HepG2 (cell line): ENCODE results near the gene CD72. TPM values are rescaled to one million over a fixed set of nuclear protein-coding genes. Genes with fewer than 3 reads are reported as not detected.

Experiments used
- CENPT ChIP-seq: sonication (generic); formaldehyde crosslinking; IDR thresholded peaks from 2 replicates; pipeline ENCODE4 v1.8.0; 2022; ENCODE audit warnings: low read depth, mild to moderate bottlenecking, moderate library complexity, missing genetic modification reagents
- ETV6 ChIP-seq: sonication (generic); formaldehyde crosslinking; conservative IDR thresholded peaks from 2 replicates; pipeline ENCODE4 v1.4.0; 2020; ENCODE audit warnings: missing genetic modification reagents
- FOSL2 ChIP-seq: sonication (generic); formaldehyde crosslinking; IDR thresholded peaks from 2 replicates; pipeline ENCODE4 v1.4.0; 2020; ENCODE audit warnings: missing genetic modification reagents
- FOXK2 ChIP-seq: fragments of 450-650 bp; IDR thresholded peaks from 2 replicates; pipeline ENCODE4 v1.6.1; 2016
- HDAC6 ChIP-seq: fragments of 200-600 bp; sonication (generic); IDR thresholded peaks from 2 replicates; pipeline ENCODE4 v1.7.0; 2017; ENCODE audit warnings: mild to moderate bottlenecking, antibody characterized with exemption, low read length, low read depth
- KDM3A ChIP-seq: IDR thresholded peaks from 2 replicates; pipeline ENCODE4 v1.6.1; 2018; ENCODE audit warnings: low read depth, missing compliant biosample characterization
- NCOA2 ChIP-seq: sonication (generic); formaldehyde crosslinking; IDR thresholded peaks from 2 replicates; pipeline ENCODE4 v1.8.0; 2022; ENCODE audit warnings: inconsistent platforms
- RBM22 ChIP-seq: fragments of 200-400 bp; formaldehyde crosslinking; optimal IDR thresholded peaks from 2 replicates; pipeline ENCODE3; 2017; ENCODE audit warnings: mild to moderate bottlenecking, low read length, moderate library complexity
- RXRA ChIP-seq: sonication (generic); formaldehyde crosslinking; IDR thresholded peaks from 2 replicates; pipeline ENCODE4 v1.5.1; 2020; ENCODE audit warnings: missing genetic modification reagents
- TCF7 ChIP-seq: sonication (generic); IDR thresholded peaks from 2 replicates; pipeline ENCODE4 v1.6.1; 2016; ENCODE audit warnings: antibody characterized with exemption, low read depth
- TEAD3 ChIP-seq: optimal IDR thresholded peaks from 2 replicates; pipeline ENCODE3; 2016; ENCODE audit warnings: borderline replicate concordance
- ZNF225 ChIP-seq: sonication (generic); formaldehyde crosslinking; IDR thresholded peaks from 2 replicates; pipeline ENCODE4 v1.4.0; 2020; ENCODE audit warnings: mild to moderate bottlenecking, missing genetic modification reagents
- ZNF768 ChIP-seq: sonication (generic); formaldehyde crosslinking; IDR thresholded peaks from 2 replicates; pipeline ENCODE4 v1.4.0; 2020; ENCODE audit warnings: missing genetic modification reagents
- ZNF775 ChIP-seq: sonication (generic); formaldehyde crosslinking; IDR thresholded peaks from 2 replicates; pipeline ENCODE4 v1.4.0; 2020; ENCODE audit warnings: missing genetic modification reagents, mild to moderate bottlenecking, moderate library complexity, borderline replicate concordance
- ZNF788 ChIP-seq: sonication (generic); formaldehyde crosslinking; IDR thresholded peaks from 2 replicates; pipeline ENCODE4 v1.5.0; 2020; ENCODE audit warnings: mild to moderate bottlenecking, missing genetic modification reagents, borderline replicate concordance
- polyA plus RNA-seq, 8 experiments: library from polyadenylated mRNA; depleted of rRNA in 3 of 8; stranded (reverse) in 7 of 8; unstranded in 1 of 8; fragments of >200 nt; fragmentation: Illumina TruSeq in 4 of 8; extraction: Trizol in 4 of 8; gene quantifications; 2 replicates each; pipeline versions ENCODE4 v1.2.1 to v1.2.3, GENCODE V29; 2011 to 2016; ENCODE audit warnings: low read depth in 4 of 8, missing spikeins in 1 of 8, mixed read lengths in 1 of 8; ENCODE audit not compliant: insufficient read depth in 1 of 8
- total RNA-seq, 5 experiments: library from RNA; depleted of rRNA; stranded (reverse); fragments of >200 nt; fragmentation: Illumina TruSeq; extraction: Trizol; gene quantifications; 2 replicates each; pipeline ENCODE4 v1.2.3, GENCODE V29; 2016; ENCODE audit warnings: low read depth in 1 of 5
- TF ChIP-seq, protein P1 (sequence below): sonication (generic); formaldehyde crosslinking; IDR thresholded peaks from 2 replicates; pipeline ENCODE4 v1.4.0; 2020; ENCODE audit warnings: missing genetic modification reagents
- TF ChIP-seq, protein P2 (sequence below): sonication (generic); formaldehyde crosslinking; IDR thresholded peaks from 2 replicates; pipeline ENCODE4 v1.4.0; 2020; ENCODE audit warnings: mild to moderate bottlenecking, missing genetic modification reagents
- TF ChIP-seq, protein P3 (sequence below): IDR thresholded peaks from 2 replicates; pipeline ENCODE4 v1.6.1; 2012; ENCODE audit warnings: low read length, improper control_type of control experiment
- TF ChIP-seq, protein P4 (sequence below): sonication (generic); formaldehyde crosslinking; IDR thresholded peaks from 2 replicates; pipeline ENCODE4 v1.5.1; 2020; ENCODE audit warnings: mild to moderate bottlenecking, missing genetic modification reagents, borderline replicate concordance

CD72 gene
- total and polyA plus RNA-seq, 2 of the 13 experiments (the other 11 are each of a cell fraction or from before 2014, with no cell fraction given): 0.18 to 1.1 TPM

DNA sequence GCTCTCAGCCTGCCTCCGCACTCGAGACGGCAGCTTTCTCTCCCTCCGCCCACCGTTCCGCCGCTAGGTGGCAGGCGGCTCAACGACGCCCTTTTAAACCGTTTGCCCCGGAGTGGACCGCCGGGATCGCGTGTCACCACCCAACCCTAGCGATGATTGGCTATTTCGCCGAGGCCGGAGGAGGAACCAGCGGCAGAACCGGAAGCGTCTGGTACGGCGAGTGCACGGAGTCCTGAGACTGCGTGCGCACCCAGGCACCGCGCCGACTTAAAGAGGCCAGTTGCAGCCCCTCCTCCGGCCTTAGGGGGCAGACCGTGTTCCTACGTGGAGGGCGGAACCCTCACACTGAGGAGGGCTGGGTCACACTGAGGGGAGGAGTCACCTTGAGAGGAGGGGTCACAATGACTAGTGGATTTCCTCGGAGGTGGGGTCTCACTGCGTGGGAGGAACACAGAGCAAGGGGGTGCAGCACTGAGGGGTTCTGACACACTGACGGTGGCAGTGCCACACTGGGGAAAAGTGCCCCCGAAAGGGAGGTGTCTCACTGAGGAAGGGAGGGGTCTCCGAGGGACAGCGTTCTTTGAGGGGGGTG, 14.1 kb downstream of the CD72 start (continued):
- TF ChIP-seq, protein P1, sequence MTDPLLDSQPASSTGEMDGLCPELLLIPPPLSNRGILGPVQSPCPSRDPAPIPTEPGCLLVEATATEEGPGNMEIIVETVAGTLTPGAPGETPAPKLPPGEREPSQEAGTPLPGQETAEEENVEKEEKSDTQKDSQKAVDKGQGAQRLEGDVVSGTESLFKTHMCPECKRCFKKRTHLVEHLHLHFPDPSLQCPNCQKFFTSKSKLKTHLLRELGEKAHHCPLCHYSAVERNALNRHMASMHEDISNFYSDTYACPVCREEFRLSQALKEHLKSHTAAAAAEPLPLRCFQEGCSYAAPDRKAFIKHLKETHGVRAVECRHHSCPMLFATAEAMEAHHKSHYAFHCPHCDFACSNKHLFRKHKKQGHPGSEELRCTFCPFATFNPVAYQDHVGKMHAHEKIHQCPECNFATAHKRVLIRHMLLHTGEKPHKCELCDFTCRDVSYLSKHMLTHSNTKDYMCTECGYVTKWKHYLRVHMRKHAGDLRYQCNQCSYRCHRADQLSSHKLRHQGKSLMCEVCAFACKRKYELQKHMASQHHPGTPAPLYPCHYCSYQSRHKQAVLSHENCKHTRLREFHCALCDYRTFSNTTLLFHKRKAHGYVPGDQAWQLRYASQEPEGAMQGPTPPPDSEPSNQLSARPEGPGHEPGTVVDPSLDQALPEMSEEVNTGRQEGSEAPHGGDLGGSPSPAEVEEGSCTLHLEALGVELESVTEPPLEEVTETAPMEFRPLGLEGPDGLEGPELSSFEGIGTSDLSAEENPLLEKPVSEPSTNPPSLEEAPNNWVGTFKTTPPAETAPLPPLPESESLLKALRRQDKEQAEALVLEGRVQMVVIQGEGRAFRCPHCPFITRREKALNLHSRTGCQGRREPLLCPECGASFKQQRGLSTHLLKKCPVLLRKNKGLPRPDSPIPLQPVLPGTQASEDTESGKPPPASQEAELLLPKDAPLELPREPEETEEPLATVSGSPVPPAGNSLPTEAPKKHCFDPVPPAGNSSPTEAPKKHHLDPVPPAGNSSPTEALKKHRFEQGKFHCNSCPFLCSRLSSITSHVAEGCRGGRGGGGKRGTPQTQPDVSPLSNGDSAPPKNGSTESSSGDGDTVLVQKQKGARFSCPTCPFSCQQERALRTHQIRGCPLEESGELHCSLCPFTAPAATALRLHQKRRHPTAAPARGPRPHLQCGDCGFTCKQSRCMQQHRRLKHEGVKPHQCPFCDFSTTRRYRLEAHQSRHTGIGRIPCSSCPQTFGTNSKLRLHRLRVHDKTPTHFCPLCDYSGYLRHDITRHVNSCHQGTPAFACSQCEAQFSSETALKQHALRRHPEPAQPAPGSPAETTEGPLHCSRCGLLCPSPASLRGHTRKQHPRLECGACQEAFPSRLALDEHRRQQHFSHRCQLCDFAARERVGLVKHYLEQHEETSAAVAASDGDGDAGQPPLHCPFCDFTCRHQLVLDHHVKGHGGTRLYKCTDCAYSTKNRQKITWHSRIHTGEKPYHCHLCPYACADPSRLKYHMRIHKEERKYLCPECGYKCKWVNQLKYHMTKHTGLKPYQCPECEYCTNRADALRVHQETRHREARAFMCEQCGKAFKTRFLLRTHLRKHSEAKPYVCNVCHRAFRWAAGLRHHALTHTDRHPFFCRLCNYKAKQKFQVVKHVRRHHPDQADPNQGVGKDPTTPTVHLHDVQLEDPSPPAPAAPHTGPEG (CRISPR knock-in tag): no peak
- no peak for TF ChIP-seq FOXK2
- TF ChIP-seq, protein P2, sequence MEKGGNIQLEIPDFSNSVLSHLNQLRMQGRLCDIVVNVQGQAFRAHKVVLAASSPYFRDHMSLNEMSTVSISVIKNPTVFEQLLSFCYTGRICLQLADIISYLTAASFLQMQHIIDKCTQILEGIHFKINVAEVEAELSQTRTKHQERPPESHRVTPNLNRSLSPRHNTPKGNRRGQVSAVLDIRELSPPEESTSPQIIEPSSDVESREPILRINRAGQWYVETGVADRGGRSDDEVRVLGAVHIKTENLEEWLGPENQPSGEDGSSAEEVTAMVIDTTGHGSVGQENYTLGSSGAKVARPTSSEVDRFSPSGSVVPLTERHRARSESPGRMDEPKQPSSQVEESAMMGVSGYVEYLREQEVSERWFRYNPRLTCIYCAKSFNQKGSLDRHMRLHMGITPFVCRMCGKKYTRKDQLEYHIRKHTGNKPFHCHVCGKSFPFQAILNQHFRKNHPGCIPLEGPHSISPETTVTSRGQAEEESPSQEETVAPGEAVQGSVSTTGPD (CRISPR knock-in tag): no peak
- TF ChIP-seq NCOA2 (CRISPR knock-in tag): 0 out of 2 replicates have a peak, but pooled peaks have one; percentile 62
- no peak for TF ChIP-seq TCF7
- TF ChIP-seq ETV6 (CRISPR knock-in tag): 0 out of 2 replicates have a peak, but pooled peaks have one; percentile 55
- peak; percentile 30 for TF ChIP-seq FOSL2 (CRISPR knock-in tag)
- TF ChIP-seq KDM3A: 0 out of 2 replicates have a peak, but pooled peaks have one; percentile 52
- TF ChIP-seq, protein P3, sequence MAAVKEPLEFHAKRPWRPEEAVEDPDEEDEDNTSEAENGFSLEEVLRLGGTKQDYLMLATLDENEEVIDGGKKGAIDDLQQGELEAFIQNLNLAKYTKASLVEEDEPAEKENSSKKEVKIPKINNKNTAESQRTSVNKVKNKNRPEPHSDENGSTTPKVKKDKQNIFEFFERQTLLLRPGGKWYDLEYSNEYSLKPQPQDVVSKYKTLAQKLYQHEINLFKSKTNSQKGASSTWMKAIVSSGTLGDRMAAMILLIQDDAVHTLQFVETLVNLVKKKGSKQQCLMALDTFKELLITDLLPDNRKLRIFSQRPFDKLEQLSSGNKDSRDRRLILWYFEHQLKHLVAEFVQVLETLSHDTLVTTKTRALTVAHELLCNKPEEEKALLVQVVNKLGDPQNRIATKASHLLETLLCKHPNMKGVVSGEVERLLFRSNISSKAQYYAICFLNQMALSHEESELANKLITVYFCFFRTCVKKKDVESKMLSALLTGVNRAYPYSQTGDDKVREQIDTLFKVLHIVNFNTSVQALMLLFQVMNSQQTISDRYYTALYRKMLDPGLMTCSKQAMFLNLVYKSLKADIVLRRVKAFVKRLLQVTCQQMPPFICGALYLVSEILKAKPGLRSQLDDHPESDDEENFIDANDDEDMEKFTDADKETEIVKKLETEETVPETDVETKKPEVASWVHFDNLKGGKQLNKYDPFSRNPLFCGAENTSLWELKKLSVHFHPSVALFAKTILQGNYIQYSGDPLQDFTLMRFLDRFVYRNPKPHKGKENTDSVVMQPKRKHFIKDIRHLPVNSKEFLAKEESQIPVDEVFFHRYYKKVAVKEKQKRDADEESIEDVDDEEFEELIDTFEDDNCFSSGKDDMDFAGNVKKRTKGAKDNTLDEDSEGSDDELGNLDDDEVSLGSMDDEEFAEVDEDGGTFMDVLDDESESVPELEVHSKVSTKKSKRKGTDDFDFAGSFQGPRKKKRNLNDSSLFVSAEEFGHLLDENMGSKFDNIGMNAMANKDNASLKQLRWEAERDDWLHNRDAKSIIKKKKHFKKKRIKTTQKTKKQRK: no peak
- TF ChIP-seq RBM22: no peak
- no peak for TF ChIP-seq CENPT (CRISPR knock-in tag)
- no peak for TF ChIP-seq ZNF225 (CRISPR knock-in tag)
- TF ChIP-seq, protein P4, sequence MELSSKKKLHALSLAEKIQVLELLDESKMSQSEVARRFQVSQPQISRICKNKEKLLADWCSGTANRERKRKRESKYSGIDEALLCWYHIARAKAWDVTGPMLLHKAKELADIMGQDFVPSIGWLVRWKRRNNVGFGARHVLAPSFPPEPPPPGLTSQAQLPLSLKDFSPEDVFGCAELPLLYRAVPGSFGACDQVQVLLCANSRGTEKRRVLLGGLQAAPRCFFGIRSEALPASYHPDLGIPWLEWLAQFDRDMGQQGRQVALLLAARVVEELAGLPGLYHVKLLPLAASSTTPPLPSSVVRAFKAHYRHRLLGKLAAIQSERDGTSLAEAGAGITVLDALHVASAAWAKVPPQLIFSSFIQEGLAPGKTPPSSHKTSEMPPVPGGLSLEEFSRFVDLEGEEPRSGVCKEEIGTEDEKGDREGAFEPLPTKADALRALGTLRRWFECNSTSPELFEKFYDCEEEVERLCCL: no peak
- TF ChIP-seq TEAD3 (CRISPR knock-in tag): peak; percentile 73
- TF ChIP-seq ZNF775 (CRISPR knock-in tag): no peak
- no peak for TF ChIP-seq HDAC6
- TF ChIP-seq RXRA (CRISPR knock-in tag): peak; percentile 52; the same call in 1 of the 2 replicates
- no peak for TF ChIP-seq ZNF788 (CRISPR knock-in tag)
- no peak for TF ChIP-seq ZNF768
